H9 (cell line): ENCODE data around the gene ACBD3. TPM values are rescaled to one million over a fixed set of nuclear protein-coding genes. Genes with fewer than 3 reads are reported as not detected.

Experiments used
- DNase-seq: peaks from one replicate; pipeline ENCODE4 v3.0.0-alpha.2; 2017
- H2AFZ ChIP-seq: one replicate; pipeline ENCODE4 v1.6.1; 2013; ENCODE audit warnings: mild to moderate bottlenecking, low read length, control low read depth, moderate library complexity
- H2AK5ac ChIP-seq: 2 replicates; pipeline ENCODE4 v1.6.1; 2013; ENCODE audit warnings: low read length, control low read depth, mixed read lengths; ENCODE audit not compliant: insufficient read length
- H2BK120ac ChIP-seq: one replicate; pipeline ENCODE4 v1.6.1; 2013; ENCODE audit warnings: low read depth, mild to moderate bottlenecking, low read length, control low read depth, inconsistent platforms; ENCODE audit not compliant: poor library complexity, severe bottlenecking
- H2BK12ac ChIP-seq: 2 replicates; pipeline ENCODE4 v1.6.1; 2013; ENCODE audit warnings: low read length, control low read depth, mixed read lengths, low read depth; ENCODE audit not compliant: insufficient read length
- H2BK15ac ChIP-seq: 2 replicates; pipeline ENCODE4 v1.6.1; 2013; ENCODE audit warnings: low read depth, low read length, control low read depth
- H2BK20ac ChIP-seq: one replicate; pipeline ENCODE4 v1.6.1; 2013; ENCODE audit warnings: low read depth, mild to moderate bottlenecking, low read length, control low read depth, inconsistent platforms; ENCODE audit not compliant: poor library complexity, severe bottlenecking
- H2BK5ac ChIP-seq: 2 replicates; pipeline ENCODE4 v1.6.1; 2013; ENCODE audit warnings: low read length, control low read depth, mixed read lengths; ENCODE audit not compliant: insufficient read length
- H3K14ac ChIP-seq: 2 replicates; pipeline ENCODE4 v1.6.1; 2013; ENCODE audit warnings: low read length, control low read depth; ENCODE audit not compliant: insufficient read depth
- H3K18ac ChIP-seq: 2 replicates; pipeline ENCODE4 v1.6.1; 2013; ENCODE audit warnings: low read depth, mild to moderate bottlenecking, mixed read lengths, low read length, control low read depth; ENCODE audit not compliant: insufficient read length
- H3K23ac ChIP-seq: 2 replicates; pipeline ENCODE4 v1.6.1; 2013; ENCODE audit warnings: low read length, control low read depth, mixed read lengths, low read depth; ENCODE audit not compliant: insufficient read length
- H3K23me2 ChIP-seq: 2 replicates; pipeline ENCODE4 v1.6.1; 2013; ENCODE audit warnings: low read depth, mild to moderate bottlenecking, mixed read lengths, low read length, control low read depth; ENCODE audit not compliant: insufficient read length, poor library complexity, severe bottlenecking
- H3K27ac ChIP-seq: 2 replicates; pipeline ENCODE4 v1.5.1; 2013; ENCODE audit warnings: low read length, control low read depth, mixed read lengths, low read depth; ENCODE audit not compliant: insufficient read length
- H3K27me3 ChIP-seq: 2 replicates; pipeline ENCODE4 v1.6.1; 2013; ENCODE audit warnings: low read length, control low read depth, inconsistent platforms; ENCODE audit not compliant: insufficient read depth
- H3K4ac ChIP-seq: 2 replicates; pipeline ENCODE4 v1.6.1; 2013; ENCODE audit warnings: low read depth, mild to moderate bottlenecking, control low read depth, inconsistent platforms, low read length, moderate library complexity
- H3K4me1 ChIP-seq: 2 replicates; pipeline ENCODE4 v1.6.1; 2013; ENCODE audit warnings: low read length, control low read depth, inconsistent platforms; ENCODE audit not compliant: insufficient read depth
- H3K4me2 ChIP-seq: 2 replicates; pipeline ENCODE4 v1.6.1; 2013; ENCODE audit warnings: low read length, control low read depth, mixed read lengths; ENCODE audit not compliant: insufficient read length, insufficient read depth
- H3K56ac ChIP-seq: 2 replicates; pipeline ENCODE4 v1.6.1; 2013; ENCODE audit warnings: low read depth, mild to moderate bottlenecking, mixed read lengths, low read length, control low read depth; ENCODE audit not compliant: insufficient read length
- H3K79me1 ChIP-seq: 2 replicates; pipeline ENCODE4 v1.6.1; 2013; ENCODE audit warnings: low read depth, mild to moderate bottlenecking, moderate library complexity, low read length, control low read depth, inconsistent platforms; ENCODE audit not compliant: insufficient read depth, poor library complexity, severe bottlenecking
- H3K79me2 ChIP-seq: 2 replicates; pipeline ENCODE4 v1.6.1; 2013; ENCODE audit warnings: low read length, control low read depth, inconsistent platforms; ENCODE audit not compliant: insufficient read depth
- H3K9ac ChIP-seq: 2 replicates; pipeline ENCODE4 v1.6.1; 2013; ENCODE audit warnings: low read length, control low read depth, mixed read lengths; ENCODE audit not compliant: insufficient read length; ENCODE audit errors: extremely low read depth
- H3K9me3 ChIP-seq: one replicate; pipeline ENCODE4 v1.6.1; 2013; ENCODE audit warnings: low read depth, low read length, inconsistent platforms; ENCODE audit not compliant: control insufficient read depth
- H3T11ph ChIP-seq: one replicate; pipeline ENCODE4 v1.6.1; 2013; ENCODE audit warnings: mild to moderate bottlenecking, low read length, control low read depth, inconsistent platforms
- H4K20me1 ChIP-seq: one replicate; pipeline ENCODE4 v1.6.1; 2013; ENCODE audit not compliant: control insufficient read depth, insufficient read length, insufficient read depth
- H4K5ac ChIP-seq: 2 replicates; pipeline ENCODE4 v1.6.1; 2013; ENCODE audit warnings: low read depth, mild to moderate bottlenecking, mixed read lengths, low read length, control low read depth; ENCODE audit not compliant: insufficient read length
- H4K8ac ChIP-seq: replicated peaks from 2 replicates; pipeline ENCODE4 v1.6.1; 2013; ENCODE audit warnings: low read length, control low read depth, mixed read lengths, low read depth; ENCODE audit not compliant: insufficient read length
- H4K91ac ChIP-seq: 2 replicates; pipeline ENCODE4 v1.6.1; 2013; ENCODE audit warnings: low read depth, mild to moderate bottlenecking, moderate library complexity, mixed read lengths, low read length, control low read depth; ENCODE audit not compliant: insufficient read length
- H3K27ac Mint-ChIP-seq, 3 experiments: 2 replicates in 2 of 3; 3 replicates in 1 of 3; pipeline ENCODE4 v1.8.0; 2020 to 2021; ENCODE audit warnings: mixed read lengths in 3 of 3, mild to moderate bottlenecking in 1 of 3, moderate library complexity in 1 of 3
- H3K27me3 Mint-ChIP-seq: 2 replicates; pipeline ENCODE4 v1.8.0; 2021; ENCODE audit warnings: low read depth, mild to moderate bottlenecking, moderate library complexity, mixed read lengths
- H3K36me3 Mint-ChIP-seq, 3 experiments: 2 replicates in 2 of 3; 3 replicates in 1 of 3; pipeline ENCODE4 v1.8.0; 2020 to 2021; ENCODE audit warnings: low read depth in 3 of 3, mixed read lengths in 3 of 3; ENCODE audit not compliant: insufficient read depth in 1 of 3
- H3K4me1 Mint-ChIP-seq, 2 experiments: 2 replicates each; pipeline ENCODE4 v1.8.0; 2020; ENCODE audit warnings: mixed read lengths in 2 of 2
- H3K4me3 Mint-ChIP-seq, 2 experiments: 2 replicates in 1 of 2; 3 replicates in 1 of 2; pipeline ENCODE4 v1.8.0; 2020 to 2021; ENCODE audit warnings: mild to moderate bottlenecking in 2 of 2, mixed read lengths in 2 of 2, moderate library complexity in 1 of 2
- H3K9me3 Mint-ChIP-seq, 2 experiments: 2 replicates in 1 of 2; 3 replicates in 1 of 2; pipeline ENCODE4 v1.8.0; 2020; ENCODE audit warnings: mild to moderate bottlenecking in 2 of 2, mixed read lengths in 2 of 2, moderate library complexity in 1 of 2
- CTCF ChIP-seq: fragments of 200-600 bp; sonication (generic); conservative IDR thresholded peaks from 3 replicates; pipeline ENCODE4 v1.8.0; 2021; ENCODE audit warnings: antibody characterized with exemption, mild to moderate bottlenecking
- WGBS: extraction: QIAGEN DNeasy Blood & Tissue Kit; methylation state at CpG from one replicate; pipeline ENCODE4 v1.1.7; 2013; ENCODE audit warnings: missing lambda C conversion rate, low lambda C conversion rate, mixed read lengths; ENCODE audit not compliant: insufficient read length; ENCODE audit errors: extremely low coverage; 5-methylcytosine and 5-hydroxymethylcytosine counted together
- total RNA-seq: library from RNA; stranded (reverse); gene quantifications from 2 replicates; pipeline ENCODE4 v1.2.1, GENCODE V29; 2021

Gene ACBD3
- total RNA-seq, 1 experiment from 2014 or later, result 30.8 TPM

GRCh38 chr1:226157761-226158316 is 28.7 kb downstream of the ACBD3 start:
- no peak overlapping the region for H3K27ac ChIP-seq
- no peaks in the 10 kb centered on the region for H3K27me3 Mint-ChIP-seq
- no peak overlapping the region for H4K91ac ChIP-seq
- H3K18ac ChIP-seq, result no peak overlapping the region
- no peak overlapping the region for H2AFZ ChIP-seq
- no peak overlapping the region for H4K8ac ChIP-seq
- H3K9me3 ChIP-seq, result no peaks in the 10 kb centered on the region
- H3K23me2 ChIP-seq, result no peaks in the 10 kb centered on the region
- H3K4me1 ChIP-seq, result no peaks in the 10 kb centered on the region
- no peak overlapping the region; a peak in 1 of 7 replicates for H3K27ac Mint-ChIP-seq
- H3K23ac ChIP-seq, result no peak overlapping the region
- no CpG with 5 or more reads among the region's 1 CpG for WGBS
- H3K4me2 ChIP-seq, result no peak overlapping the region
- H3K56ac ChIP-seq, result no peak overlapping the region
- TF ChIP-seq CTCF, result no peak
- no peak overlapping the region for H3K9ac ChIP-seq
- no peak overlapping the region for H2BK5ac ChIP-seq
- H3K9me3 Mint-ChIP-seq, result no peaks in the 10 kb centered on the region
- H4K5ac ChIP-seq, result no peak overlapping the region
- H3K79me1 ChIP-seq, result peaks cover 3% of the 10 kb centered on the region
- no peak overlapping the region for H3K4me3 Mint-ChIP-seq
- no peaks in the 10 kb centered on the region for H3K79me2 ChIP-seq
- no peaks in the 10 kb centered on the region for H4K20me1 ChIP-seq
- peaks cover 30 to 80% (median 67%) of the 10 kb centered on the region in 3 experiments; a peak in 6 of 7 replicates for H3K36me3 Mint-ChIP-seq
- no peaks in the 10 kb centered on the region for H3K27me3 ChIP-seq
- no peak for DNase-seq
- H2BK120ac ChIP-seq, result no peak overlapping the region
- H2AK5ac ChIP-seq, result no peak overlapping the region
- no peak overlapping the region for H3K4ac ChIP-seq
- no peak overlapping the region for H3K14ac ChIP-seq
- no peak overlapping the region for H3T11ph ChIP-seq
- no peak overlapping the region for H2BK12ac ChIP-seq
- H2BK15ac ChIP-seq, result no peak overlapping the region
- no peak overlapping the region for H2BK20ac ChIP-seq
- 0 out of 4 replicates have a peak, but pooled peaks cover 0 to 1% of the 10 kb centered on the region in 2 experiments for H3K4me1 Mint-ChIP-seq
